Activated CD4-positive, CD25-positive, alpha-beta regulatory T cell treated with anti-CD3 and anti-CD28 coated beads, Interleukin-2, amount 50 U/mL, for 16 hours (primary cell): ENCODE data around the gene RAB12.
"Not testable (repeated sequence)": the region's sequence is repeated elsewhere in the genome, so short reads cannot be mapped to it uniquely, and the experiment has no call there.

Experiments
- DNase-seq: peaks from one replicate; pipeline ENCODE4 v3.0.0-alpha.2; 2020; ENCODE audit warnings: low read depth, low spot score

The RAB12 gene

GRCh38 chr18:8647359-8647758, 38.1 kb downstream of the RAB12 start:
- DNase-seq = not testable (repeated sequence)

- not testable (repeated sequence) for DNase-seq
Observed at GRCh38 chr18:8651478-8652261, 42.4 kb downstream of the RAB12 start.

GRCh38 chr18:8654503-8655451, 45.5 kb downstream of the RAB12 start:
- DNase-seq = no peak

- no peak for DNase-seq
Observed at GRCh38 chr18:8656232-8656631, 47.0 kb downstream of the RAB12 start.

GRCh38 chr18:8657050-8657820, 48.0 kb downstream of the RAB12 start:
- DNase-seq = no peak

- no peak for DNase-seq
Observed at GRCh38 chr18:8657873-8658470, 48.7 kb downstream of the RAB12 start.

- DNase-seq = no peak
Observed at GRCh38 chr18:8658858-8659485, 49.7 kb downstream of the RAB12 start.

- no peak for DNase-seq
Observed at GRCh38 chr18:8659609-8660242, 50.5 kb downstream of the RAB12 start.

- DNase-seq = no peak
Observed at GRCh38 chr18:8660316-8660715, 51.1 kb downstream of the RAB12 start.

- no peak for DNase-seq
Observed at GRCh38 chr18:8661754-8662559, 52.7 kb downstream of the RAB12 start.

GRCh38 chr18:8662560-8663255, 53.5 kb downstream of the RAB12 start:
- no peak for DNase-seq

GRCh38 chr18:8667846-8668245, 58.6 kb downstream of the RAB12 start:
- no peak for DNase-seq

GRCh38 chr18:8668381-8668780, 59.1 kb downstream of the RAB12 start:
- no peak for DNase-seq

- no peak for DNase-seq
Observed at GRCh38 chr18:8669571-8669970, 60.3 kb downstream of the RAB12 start.

- no peak for DNase-seq
Observed at GRCh38 chr18:8673256-8674209, 64.3 kb downstream of the RAB12 start.

- no peak for DNase-seq
Observed at GRCh38 chr18:8675057-8675456, 65.8 kb downstream of the RAB12 start.

- DNase-seq = no peak
Observed at GRCh38 chr18:8681196-8681595, 72.0 kb downstream of the RAB12 start.

GRCh38 chr18:8684577-8684976, 75.3 kb downstream of the RAB12 start:
- DNase-seq = no peak
